NCI-H187 treated with DMSO at 0.1 percent for 48 hours (cell line): ENCODE data around the gene LSP1.

Experiments used
- DNase-seq: peaks from one replicate; lab custom pipeline; 2025; lab: John Stamatoyannopoulos, UW

The LSP1 gene

GRCh38 chr11:1825039-1825740, 27.7 kb upstream of the LSP1 start:
- DNase-seq: no peak

GRCh38 chr11:1825785-1826451, 27.0 kb upstream of the LSP1 start:
- DNase-seq: no peak

GRCh38 chr11:1826552-1827094, 26.3 kb upstream of the LSP1 start:
- no peak for DNase-seq

GRCh38 chr11:1827095-1827813, 25.6 kb upstream of the LSP1 start:
- DNase-seq: no peak

- no peak for DNase-seq
Measured at GRCh38 chr11:1827931-1828330, 25.0 kb upstream of the LSP1 start.

GRCh38 chr11:1828542-1828941, 24.3 kb upstream of the LSP1 start:
- DNase-seq: no peak

GRCh38 chr11:1829039-1829820, 23.7 kb upstream of the LSP1 start:
- DNase-seq: no peak

GRCh38 chr11:1830004-1830321, 22.9 kb upstream of the LSP1 start:
- DNase-seq: no peak

- DNase-seq: no peak
Measured at GRCh38 chr11:1830322-1831223, 22.3 kb upstream of the LSP1 start.

- no peak for DNase-seq
Measured at GRCh38 chr11:1831338-1832210, 21.3 kb upstream of the LSP1 start.

- no peak for DNase-seq
Measured at GRCh38 chr11:1832211-1832919, 20.5 kb upstream of the LSP1 start.

- no peak for DNase-seq
Measured at GRCh38 chr11:1832920-1833295, 20.0 kb upstream of the LSP1 start.

GRCh38 chr11:1834062-1834610, 18.7 kb upstream of the LSP1 start:
- no peak for DNase-seq

- no peak for DNase-seq
Measured at GRCh38 chr11:1834779-1835670, 17.9 kb upstream of the LSP1 start, which contains the start of gene SYT8. Gene SYT8, plus strand, starts transcription at chr11:1834990. Its CDS starts 116 bp downstream, at chr11:1835106.

- no peak for DNase-seq
Measured at GRCh38 chr11:1835671-1836010, 17.2 kb upstream of the LSP1 start.

- no peak for DNase-seq
Measured at GRCh38 chr11:1836011-1836945, 16.6 kb upstream of the LSP1 start.
